Measurements from ENCODE around the gene GNAZ. TPM values are rescaled to one million over a fixed set of nuclear protein-coding genes. Genes with fewer than 3 reads are reported as not detected.
"Not testable (repeated sequence)": the region's sequence is repeated elsewhere in the genome, so short reads cannot be mapped to it uniquely, and the experiment has no call there.

The GNAZ gene
- total and polyA plus RNA-seq, 2 donors (not counting 1 experiment from before 2014, with no cell fraction given), result 2.8 to 9.1 TPM

- intact Hi-C loops (cut with micrococcal nuclease), result no loop called here
- no peak overlapping the region for H3K27ac Mint-ChIP-seq
- H3K4me3 Mint-ChIP-seq, result no peak overlapping the region
- ChIA-PET POLR2A (no interaction called here), CTCF (no interaction called here)
- no peaks in the 10 kb centered on the region for H3K27me3 ChIP-seq (replicated peaks in 1 of 4; ENCODE audit: control extremely low read depth in 1 of 4, control insufficient read depth in 3 of 4, insufficient read depth in 4 of 4, low read length in 3 of 4)
- no peak overlapping the region for H3K9ac ChIP-seq (ENCODE audit: low read length)
- no peak overlapping the region for H3K4me2 ChIP-seq (replicated peaks; ENCODE audit: low read depth, low read length, poor library complexity, severe bottlenecking)
- H3K36me3 ChIP-seq (replicated peaks in 1 of 2; ENCODE audit: control extremely low read depth in 1 of 2, control insufficient read depth in 1 of 2, extremely low read depth in 1 of 2, insufficient read depth in 2 of 2, low read length in 1 of 2), result no peaks in the 10 kb centered on the region
- WGBS (ENCODE audit: insufficient coverage), result 96% methylated on average over 8 of the region's 8 CpGs
- no peaks in the 10 kb centered on the region for H3K9me3 Mint-ChIP-seq (ENCODE audit: insufficient read depth)
- DNase-seq, result no peak
- H3K4me3 ChIP-seq (ENCODE audit: control extremely low read depth in 1 of 5, extremely low read depth in 1 of 5, insufficient read depth in 1 of 5, low read depth in 2 of 5, low read length in 4 of 5), result no peak overlapping the region
- H3K27ac ChIP-seq (ENCODE audit: low read length in 2 of 2), result no peak overlapping the region
- H3K4me1 Mint-ChIP-seq, result peaks cover 11% of the 10 kb centered on the region
- H2AFZ ChIP-seq (ENCODE audit: insufficient read depth, low read depth, low read length, poor library complexity, severe bottlenecking), result no peak overlapping the region
- H3K9me3 ChIP-seq (ENCODE audit: control extremely low read depth in 1 of 3, control insufficient read depth in 2 of 3, insufficient read depth in 1 of 3, low read length in 2 of 3), result peaks cover 2 to 15% (median 14%) of the 10 kb centered on the region in 3 donors
- no peaks in the 10 kb centered on the region for H3K4me1 ChIP-seq (ENCODE audit: control insufficient read depth in 2 of 2, insufficient read depth in 2 of 2, low read length in 2 of 2)
- no peak for TF ChIP-seq CTCF (IDR thresholded peaks at IDR 0.05)
- no peak for TF ChIP-seq EZH2 (IDR thresholded peaks at IDR 0.05; ENCODE audit: borderline replicate concordance, insufficient read depth, low read depth, low read length, poor library complexity, severe bottlenecking)
- no peaks in the 10 kb centered on the region for H4K20me1 ChIP-seq (ENCODE audit: control insufficient read depth, insufficient read depth, low read length, poor library complexity, severe bottlenecking)
- H3K27me3 Mint-ChIP-seq, result no peaks in the 10 kb centered on the region
- H3K79me2 ChIP-seq (ENCODE audit: control insufficient read depth, insufficient read depth, low read length), result no peaks in the 10 kb centered on the region
- ATAC-seq (ENCODE audit: low read depth), result no peak
Measured at GRCh38 chr22:23047265-23047664, 23.1 kb upstream of the GNAZ start.

- no peaks in the 10 kb centered on the region for H4K20me1 ChIP-seq (ENCODE audit: control insufficient read depth, insufficient read depth, low read length, poor library complexity, severe bottlenecking)
- no peaks in the 10 kb centered on the region for H3K4me1 ChIP-seq (ENCODE audit: control insufficient read depth in 2 of 2, insufficient read depth in 2 of 2, low read length in 2 of 2)
- no peak for DNase-seq
- no peak overlapping the region for H2AFZ ChIP-seq (ENCODE audit: insufficient read depth, low read depth, low read length, poor library complexity, severe bottlenecking)
- WGBS (ENCODE audit: insufficient coverage), result 95% methylated on average over 6 of the region's 6 CpGs
- intact Hi-C loops (cut with micrococcal nuclease), result no loop called here
- no peak for ATAC-seq (ENCODE audit: low read depth)
- TF ChIP-seq CTCF (IDR thresholded peaks at IDR 0.05) (no peak), EZH2 (IDR thresholded peaks at IDR 0.05; ENCODE audit: borderline replicate concordance, insufficient read depth, low read depth, low read length, poor library complexity, severe bottlenecking) (no peak)
- Mint-ChIP-seq H3K27ac (no peak overlapping the region), H3K27me3 (no peaks in the 10 kb centered on the region), H3K4me3 (no peak overlapping the region), H3K9me3 (ENCODE audit: insufficient read depth) (no peaks in the 10 kb centered on the region), H3K4me1 (peaks cover 11% of the 10 kb centered on the region)
- ChIA-PET POLR2A (no interaction called here), CTCF (no interaction called here)
- H3K27ac ChIP-seq (ENCODE audit: low read length in 2 of 2), result no peak overlapping the region
- H3K9me3 ChIP-seq (ENCODE audit: control extremely low read depth in 1 of 3, control insufficient read depth in 2 of 3, insufficient read depth in 1 of 3, low read length in 2 of 3), result peaks cover 2 to 15% (median 14%) of the 10 kb centered on the region in 3 donors
- H3K9ac ChIP-seq (ENCODE audit: low read length), result no peak overlapping the region
- no peaks in the 10 kb centered on the region for H3K27me3 ChIP-seq (replicated peaks in 1 of 4; ENCODE audit: control extremely low read depth in 1 of 4, control insufficient read depth in 3 of 4, insufficient read depth in 4 of 4, low read length in 3 of 4)
- no peaks in the 10 kb centered on the region for H3K36me3 ChIP-seq (replicated peaks in 1 of 2; ENCODE audit: control extremely low read depth in 1 of 2, control insufficient read depth in 1 of 2, extremely low read depth in 1 of 2, insufficient read depth in 2 of 2, low read length in 1 of 2)
- H3K4me3 ChIP-seq (ENCODE audit: control extremely low read depth in 1 of 5, extremely low read depth in 1 of 5, insufficient read depth in 1 of 5, low read depth in 2 of 5, low read length in 4 of 5), result no peak overlapping the region
- no peaks in the 10 kb centered on the region for H3K79me2 ChIP-seq (ENCODE audit: control insufficient read depth, insufficient read depth, low read length)
- no peak overlapping the region for H3K4me2 ChIP-seq (replicated peaks; ENCODE audit: low read depth, low read length, poor library complexity, severe bottlenecking)
Measured at GRCh38 chr22:23047742-23048141, 22.6 kb upstream of the GNAZ start.

- H3K36me3 ChIP-seq (replicated peaks in 1 of 2; ENCODE audit: control extremely low read depth in 1 of 2, control insufficient read depth in 1 of 2, extremely low read depth in 1 of 2, insufficient read depth in 2 of 2, low read length in 1 of 2); H3K4me3 Mint-ChIP-seq; H3K27me3 ChIP-seq (replicated peaks in 1 of 4; ENCODE audit: control extremely low read depth in 1 of 4, control insufficient read depth in 3 of 4, insufficient read depth in 4 of 4, low read length in 3 of 4); H3K9ac ChIP-seq (ENCODE audit: low read length); H3K79me2 ChIP-seq (ENCODE audit: control insufficient read depth, insufficient read depth, low read length); H3K27me3 Mint-ChIP-seq; DNase-seq; ATAC-seq (ENCODE audit: low read depth); POLR2A ChIA-PET; H3K27ac ChIP-seq (ENCODE audit: low read length in 2 of 2); CTCF ChIA-PET; H3K4me3 ChIP-seq (ENCODE audit: control extremely low read depth in 1 of 5, extremely low read depth in 1 of 5, insufficient read depth in 1 of 5, low read depth in 2 of 5, low read length in 4 of 5); H2AFZ ChIP-seq (ENCODE audit: insufficient read depth, low read depth, low read length, poor library complexity, severe bottlenecking); H3K9me3 Mint-ChIP-seq (ENCODE audit: insufficient read depth); H4K20me1 ChIP-seq (ENCODE audit: control insufficient read depth, insufficient read depth, low read length, poor library complexity, severe bottlenecking); H3K4me2 ChIP-seq (replicated peaks; ENCODE audit: low read depth, low read length, poor library complexity, severe bottlenecking): not testable (repeated sequence)
- H3K4me1 ChIP-seq (ENCODE audit: control insufficient read depth in 2 of 2, insufficient read depth in 2 of 2, low read length in 2 of 2), result peaks cover 11 to 14% of the 10 kb centered on the region in 2 donors
- Mint-ChIP-seq H3K4me1 (peaks cover 27% of the 10 kb centered on the region), H3K27ac (peak overlapping the region; percentile 5)
- peaks cover 2 to 15% (median 14%) of the 10 kb centered on the region in 3 donors for H3K9me3 ChIP-seq (ENCODE audit: control extremely low read depth in 1 of 3, control insufficient read depth in 2 of 3, insufficient read depth in 1 of 3, low read length in 2 of 3)
- intact Hi-C loops (cut with micrococcal nuclease), result loop anchor here (10.0 kb wide), 1 partner anchor 84 kb away; no protein-coding TSS in a partner anchor
- WGBS (ENCODE audit: insufficient coverage), result no CpG with 5 or more reads among the region's 1 CpG
Measured at GRCh38 chr22:23050546-23050945, 19.8 kb upstream of the GNAZ start.

All from B cell (primary cell).